Hematopoietic multipotent progenitor cell (in vitro differentiated cells): Measurements from ENCODE around the gene APEH. TPM values are rescaled to one million over a fixed set of nuclear protein-coding genes. Genes with fewer than 3 reads are reported as not detected.

Source experiments
- DNase-seq, 3 donors: peaks; one replicate each; pipeline ENCODE4 v3.0.0-alpha.2; 2011 to 2015; ENCODE audit warnings: low read depth in 2 of 3, low spot score in 2 of 3
- total RNA-seq: library from RNA; depleted of rRNA; stranded (reverse); fragments of >200 nt; gene quantifications from one replicate; pipeline ENCODE4 v1.2.3, GENCODE V29; 2012

APEH gene
- total RNA-seq, 1 donor, result 191 TPM

- peak in 2 of 3 donors; percentile 53 to 72 for DNase-seq
These were observed 37.3 kb downstream of the APEH start for GRCh38 chr3:49711489-49711888.

GRCh38 chr3:49712166-49712565 is 38.0 kb downstream of the APEH start:
- DNase-seq, result no peak

DNA sequence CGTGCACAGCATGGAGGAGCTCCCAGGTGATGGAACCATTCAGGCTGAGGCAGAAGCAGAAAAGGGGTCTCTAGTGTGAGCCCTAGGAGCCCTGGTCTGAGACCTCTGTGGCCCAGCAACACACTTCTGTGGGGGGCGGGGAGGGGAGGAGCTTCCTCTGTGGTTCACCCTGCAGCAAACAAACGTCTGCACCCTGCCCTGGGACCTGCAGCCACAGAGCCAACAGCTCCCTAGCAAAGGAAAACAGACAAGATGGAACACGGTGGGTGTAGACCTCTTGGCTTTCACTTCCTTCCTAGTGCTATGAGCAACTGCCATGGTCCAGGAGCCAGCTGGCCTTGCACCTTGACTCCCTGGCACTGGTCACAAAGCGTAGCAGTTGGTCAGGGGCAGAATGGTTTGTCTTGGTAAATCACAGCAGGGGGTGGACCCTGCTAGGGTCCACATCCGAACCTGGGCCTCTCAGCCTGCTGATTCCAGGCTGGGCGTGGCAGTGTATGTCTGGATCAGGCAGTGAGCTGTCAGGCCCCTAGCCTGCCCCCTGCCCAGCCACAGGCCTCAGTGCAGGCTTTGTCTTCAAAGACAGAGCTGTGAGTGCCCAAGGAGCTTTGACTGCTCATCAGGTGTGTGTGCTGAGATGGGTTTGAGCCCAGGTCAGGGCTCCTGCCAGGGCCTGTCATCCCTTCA is 38.6 kb downstream of the APEH start:
- peak in 1 of 3 donors; percentile 19 for DNase-seq

DNA sequence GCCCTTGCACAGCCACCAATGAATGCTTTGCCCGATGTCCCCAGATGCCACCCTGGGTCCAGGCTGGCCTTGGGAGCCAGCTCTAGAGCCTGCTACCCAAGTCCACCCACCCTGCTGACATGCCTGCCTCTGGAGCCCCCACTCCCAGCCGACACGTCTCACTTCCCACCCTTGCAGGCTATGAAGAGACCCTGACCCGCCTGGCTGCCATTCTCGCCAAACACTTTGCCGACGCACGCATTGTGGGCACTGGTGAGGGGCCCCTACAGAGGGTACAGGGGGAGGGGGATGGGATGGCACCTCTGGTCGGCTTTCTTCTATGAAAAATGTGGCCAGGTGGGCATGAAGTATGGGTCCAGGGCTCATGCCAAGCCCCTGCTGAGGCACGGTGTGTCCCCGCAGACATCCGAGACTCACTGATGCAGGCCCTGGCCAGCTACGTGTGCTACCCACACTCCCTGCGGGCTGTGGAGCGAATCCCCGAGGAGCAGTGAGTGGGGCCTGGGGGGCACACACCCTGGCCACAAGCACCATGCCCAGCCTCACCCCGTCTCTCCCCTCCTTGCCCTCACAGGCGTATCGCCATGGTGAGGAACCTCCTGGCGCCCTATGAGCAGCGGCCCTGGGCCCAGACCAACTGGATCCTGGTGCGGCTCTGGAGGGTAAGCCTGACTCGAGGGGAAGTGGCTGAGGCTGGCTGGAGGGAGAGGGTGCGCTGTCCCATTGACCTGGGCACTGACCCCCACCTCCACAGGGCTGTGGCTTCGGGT is 39.4 kb downstream of the APEH start:
- DNase-seq, result no peak

DNA sequence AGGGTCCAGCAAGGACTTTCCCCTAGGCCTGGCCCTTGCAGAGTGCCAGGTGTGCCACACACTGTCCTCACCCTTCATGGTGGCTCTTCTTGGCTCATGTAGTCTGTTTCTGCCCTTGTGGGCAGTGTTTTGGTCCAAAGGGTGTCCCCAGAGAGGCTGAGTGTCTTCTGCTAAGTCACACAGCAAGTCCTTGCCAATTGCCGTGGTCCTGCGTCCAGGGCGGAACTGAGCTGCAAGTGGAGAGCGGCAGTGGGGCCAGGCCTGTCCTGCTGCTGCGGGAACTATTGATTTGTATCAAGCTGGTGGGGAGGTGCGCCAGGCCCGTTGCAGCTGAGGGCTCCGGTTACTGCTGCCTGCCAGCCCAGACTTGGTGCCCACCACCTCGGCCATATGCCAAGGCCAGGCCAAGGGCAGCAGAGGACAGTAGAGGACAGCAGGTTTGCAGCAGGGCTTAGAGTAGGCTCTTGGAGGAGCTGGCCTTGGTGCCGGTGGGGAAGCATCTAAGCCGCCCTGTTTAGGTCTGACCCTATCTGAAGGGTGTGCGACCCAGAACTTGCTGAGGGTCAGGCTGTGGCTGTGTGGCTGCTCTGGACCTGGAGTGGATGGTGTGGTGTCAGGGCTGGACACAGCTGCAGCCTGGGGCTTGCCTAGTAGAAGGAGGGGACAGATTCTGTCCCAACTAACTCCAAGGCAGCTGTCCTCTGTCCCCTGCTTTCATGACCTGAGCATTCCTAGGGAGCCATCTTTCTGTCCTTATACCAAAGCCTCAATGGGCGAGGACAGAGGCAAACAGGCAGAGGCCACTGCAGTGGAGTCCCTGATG is 40.8 kb downstream of the APEH start:
- DNase-seq, result no peak

DNA sequence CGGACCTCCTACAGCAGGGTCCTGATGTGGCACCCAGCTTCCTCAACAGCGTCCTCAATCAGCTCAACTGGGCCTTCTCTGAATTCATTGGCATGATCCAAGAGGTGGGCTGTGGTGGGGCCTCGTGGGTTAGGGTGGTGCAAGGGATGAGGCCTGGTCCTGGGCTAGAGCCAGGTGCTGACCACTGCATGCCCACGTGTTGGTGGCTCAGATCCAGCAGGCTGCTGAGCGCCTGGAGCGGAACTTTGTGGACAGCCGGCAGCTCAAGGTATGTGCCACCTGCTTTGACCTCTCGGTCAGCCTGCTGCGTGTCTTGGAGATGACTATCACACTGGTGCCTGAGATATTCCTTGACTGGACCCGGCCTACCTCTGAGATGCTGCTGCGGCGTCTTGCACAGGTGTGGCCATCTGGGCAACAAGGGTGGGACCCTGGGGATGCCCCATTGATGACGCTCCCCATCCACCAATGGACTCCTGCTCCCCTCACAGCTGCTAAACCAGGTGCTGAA is 41.5 kb downstream of the APEH start:
- no peak for DNase-seq

- no peak for DNase-seq
These were observed 42.0 kb downstream of the APEH start for GRCh38 chr3:49716169-49716568.

DNA sequence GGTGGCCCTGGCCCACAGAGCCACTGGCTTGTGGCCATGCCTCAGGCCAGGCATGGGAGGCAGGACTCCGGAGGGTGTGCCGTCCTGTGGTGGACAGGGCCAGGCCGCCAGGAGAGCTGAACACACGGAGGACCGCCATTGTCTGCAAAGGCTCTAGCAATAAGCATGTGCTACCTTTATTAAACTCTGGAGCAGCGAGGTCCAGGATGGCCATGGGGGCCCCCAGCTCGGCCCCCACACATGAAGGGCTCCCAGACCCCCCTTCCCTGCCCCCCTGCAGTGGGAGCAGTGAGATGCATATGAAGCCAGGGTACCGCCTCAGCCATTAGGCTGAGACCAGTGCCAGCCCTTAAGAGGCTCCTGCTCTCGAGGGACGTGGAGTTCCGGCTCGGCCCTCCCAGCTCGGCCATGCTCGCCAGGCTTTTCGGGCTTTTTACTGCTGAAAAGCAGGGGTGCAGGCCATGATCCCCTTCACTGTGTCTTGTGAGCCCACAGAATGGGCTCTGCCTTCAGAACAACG is 42.6 kb downstream of the APEH start:
- DNase-seq, result no peak

DNA sequence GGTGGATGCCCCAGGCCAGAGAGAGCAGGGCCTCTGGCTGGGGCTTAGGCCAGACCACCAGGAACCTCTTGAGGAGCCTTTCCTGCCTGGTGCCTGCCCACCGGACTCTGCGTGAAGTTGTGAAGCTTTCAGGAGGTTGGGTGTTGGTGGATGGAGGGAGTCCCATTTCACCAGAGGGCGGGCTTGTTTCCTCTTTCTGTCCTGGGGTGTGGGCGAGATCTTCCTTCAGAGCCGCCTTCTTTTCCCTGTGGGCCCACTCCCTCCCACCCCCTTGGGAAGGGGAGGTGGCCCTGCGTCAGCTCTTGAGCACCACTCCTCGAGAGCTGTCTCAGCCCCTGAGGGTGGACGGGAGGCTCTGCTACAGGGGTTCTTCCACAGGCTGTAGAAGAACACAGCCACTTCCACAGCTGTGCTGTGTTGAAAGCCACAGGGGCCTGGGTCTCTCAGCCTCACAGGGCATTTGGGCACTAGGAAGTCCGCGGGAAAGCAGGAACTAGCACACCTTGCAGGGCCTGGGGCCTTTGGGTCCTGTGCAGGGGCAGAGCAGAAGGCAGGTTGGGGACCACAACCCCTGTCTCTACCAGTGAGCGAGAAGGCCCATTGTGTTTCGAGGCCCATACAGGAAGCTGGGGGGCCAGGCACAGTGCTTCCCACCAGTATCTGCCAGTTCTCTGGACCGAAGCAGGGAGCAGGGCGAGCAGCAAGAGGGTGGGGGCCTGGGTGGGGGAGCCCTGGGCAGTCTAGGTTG is 43.2 kb downstream of the APEH start:
- no peak for DNase-seq

DNA sequence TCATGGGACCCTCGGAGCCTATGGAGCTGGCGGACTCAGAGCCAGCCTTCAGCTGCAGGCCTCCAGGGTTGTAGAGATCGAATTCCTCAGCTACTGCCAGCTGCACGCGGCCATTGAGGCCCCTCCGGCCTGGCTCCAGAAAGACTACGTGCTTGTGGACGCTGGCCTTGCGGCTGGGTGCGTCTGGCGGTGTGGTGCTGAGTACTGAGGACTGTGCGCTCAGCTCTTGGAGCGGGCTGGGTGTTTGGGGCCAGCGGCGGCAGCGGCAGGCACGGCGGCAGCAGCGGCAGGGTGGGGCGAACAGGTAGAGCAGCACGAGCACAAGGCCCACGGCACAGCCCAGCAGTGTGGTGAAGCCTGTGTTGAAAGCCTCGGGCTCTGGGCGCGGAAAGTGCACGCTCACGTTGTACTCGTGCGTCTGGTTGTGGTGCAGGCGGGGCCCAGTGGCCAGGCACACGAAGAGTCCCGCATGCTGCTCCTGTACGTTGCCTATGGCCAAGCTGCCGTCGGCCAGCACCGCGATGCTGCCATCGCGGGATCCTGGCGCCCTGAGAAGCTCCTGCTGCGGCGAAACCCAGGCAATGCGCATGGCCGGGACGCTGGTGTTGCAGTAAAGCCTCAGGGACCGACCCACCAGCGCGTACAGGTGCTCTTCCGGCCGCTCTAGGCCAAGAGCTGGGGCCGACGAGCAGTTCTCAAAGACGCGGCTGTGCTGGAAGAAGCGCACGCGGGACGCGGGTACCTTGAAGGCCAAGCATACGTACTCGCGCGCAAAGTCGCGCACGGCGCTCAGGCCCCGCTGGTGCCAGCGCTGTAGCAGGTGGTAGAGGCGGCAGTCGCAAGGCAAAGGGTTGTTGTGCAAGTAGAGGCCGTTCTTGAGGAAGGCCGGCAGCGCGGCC is 44.1 kb downstream of the APEH start:
- no peak for DNase-seq

- peak in 1 of 3 donors; percentile 21 for DNase-seq
These were observed 44.7 kb downstream of the APEH start for GRCh38 chr3:49718858-49719213.

DNA sequence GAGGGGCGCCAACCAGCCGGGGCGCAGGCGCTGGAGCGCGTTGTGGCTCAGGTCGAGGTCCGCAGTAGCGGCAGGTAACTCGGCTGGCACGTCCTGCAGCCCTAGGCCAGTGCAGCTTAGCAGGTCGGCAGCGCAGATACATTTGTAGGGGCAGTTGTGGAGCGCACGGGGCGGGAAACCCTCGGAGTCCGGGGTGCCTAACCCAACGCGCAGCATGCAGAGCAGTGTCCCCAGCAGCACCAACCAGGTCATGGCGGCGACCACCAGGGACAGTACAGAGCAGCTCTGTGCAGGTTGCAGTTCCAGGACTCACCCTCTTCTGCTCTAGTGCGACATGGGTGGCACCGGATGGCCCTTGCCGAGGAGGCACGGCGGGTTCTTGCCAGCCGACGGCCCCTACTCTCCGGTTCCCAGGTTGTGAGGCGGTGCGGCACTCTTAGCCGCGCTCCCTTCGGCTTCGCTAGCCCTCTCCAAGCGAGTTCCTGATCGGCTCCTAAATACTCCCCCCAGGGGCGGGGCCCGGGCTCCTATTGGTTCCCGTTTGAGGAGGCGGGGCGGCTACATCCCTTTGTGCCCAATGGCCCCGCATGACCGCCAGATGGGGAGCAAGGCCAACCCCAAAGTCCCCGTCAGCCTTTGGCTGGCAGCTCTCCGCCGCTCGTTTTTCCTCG is 45.2 kb downstream of the APEH start, which contains the start of gene AMIGO3:
Gene AMIGO3, minus strand, starts transcription at position 471 of the 671 bp plus-strand sequence. Its CDS starts 219 bp downstream, at position 252.
- DNase-seq, result peak; percentile 78 to 94 (median 91)

DNA sequence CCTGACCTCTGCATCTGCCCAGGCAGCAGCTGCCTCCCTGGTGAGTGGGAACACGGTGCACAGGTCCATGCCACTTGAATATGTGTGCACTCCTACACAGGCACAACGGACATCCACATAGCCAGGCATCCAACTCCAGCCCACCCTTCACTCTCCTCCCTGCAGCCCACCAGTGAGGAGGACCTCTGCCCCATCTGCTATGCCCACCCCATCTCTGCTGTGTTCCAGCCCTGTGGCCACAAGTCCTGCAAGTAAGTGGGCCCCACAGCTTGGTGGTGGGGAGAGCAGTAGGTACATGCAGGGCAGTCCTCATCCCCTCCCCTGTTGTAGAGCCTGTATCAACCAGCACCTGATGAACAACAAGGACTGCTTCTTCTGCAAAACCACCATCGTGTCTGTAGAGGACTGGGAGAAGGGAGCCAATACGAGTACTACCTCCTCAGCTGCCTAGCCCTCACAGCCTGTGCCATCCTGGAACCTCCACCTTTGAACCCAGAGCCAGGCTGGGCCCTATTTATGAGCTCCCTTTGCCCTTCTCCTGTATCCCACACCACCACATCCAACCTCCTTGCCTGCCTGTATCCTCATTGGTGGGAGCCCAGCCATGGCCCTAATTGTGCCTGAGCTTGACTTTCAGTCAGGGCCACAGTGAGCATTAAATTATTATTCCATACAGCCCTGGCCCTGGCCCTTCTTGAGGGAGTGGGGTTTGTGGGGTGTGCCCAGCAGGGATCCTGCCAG is 46.9 kb downstream of the APEH start:
- no peak for DNase-seq

DNA sequence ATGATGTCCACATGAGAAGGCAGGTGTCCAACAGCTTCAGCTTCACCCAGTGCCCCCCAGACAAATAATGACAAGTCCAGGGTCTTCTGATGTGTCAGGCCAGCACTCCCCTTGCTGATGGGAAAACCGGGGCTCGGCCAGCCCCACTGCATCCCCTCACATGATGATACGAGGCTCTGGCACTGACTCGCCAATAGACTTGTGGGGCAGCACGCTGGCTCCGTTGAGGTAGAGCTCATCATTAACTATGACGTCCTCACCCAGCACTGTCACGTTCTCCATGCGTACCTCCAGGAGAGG is 47.4 kb downstream of the APEH start:
- DNase-seq, result no peak

- no peak for DNase-seq
These were observed 48.0 kb downstream of the APEH start for GRCh38 chr3:49721896-49722781.

GRCh38 chr3:49722896-49723295 is 48.7 kb downstream of the APEH start:
- DNase-seq, result no peak

GRCh38 chr3:49723296-49723627 is 49.1 kb downstream of the APEH start:
- DNase-seq, result peak in 2 of 3 donors; percentile 30 to 37
